Upper lobe of left lung (tissue), 4 donors: Measurements from ENCODE around the gene KDM2A.

Source experiments
- CTCF ChIP-seq, 6 experiments: fragments of 450-650 bp in 4 of 6; fragments of 200-600 bp in 2 of 6; sonication (generic) in 2 of 6; IDR thresholded peaks; one replicate each; pipeline ENCODE4 v1.5.1; 2016 to 2019; ENCODE audit warnings: antibody characterized with exemption in 6 of 6
- EP300 ChIP-seq, 4 donors: sonication (generic); formaldehyde crosslinking; IDR thresholded peaks; one replicate each; pipeline ENCODE4 v1.5.1; 2017; ENCODE audit warnings: antibody characterized with exemption in 4 of 4, control low read depth in 2 of 4
- POLR2A ChIP-seq, 4 donors: fragments of 450-650 bp; IDR thresholded peaks; one replicate each; pipeline ENCODE4 v1.5.1; 2016 to 2017; ENCODE audit warnings: antibody characterized with exemption in 4 of 4, mild to moderate bottlenecking in 2 of 4
- POLR2AphosphoS5 ChIP-seq, 2 donors: sonication (generic); formaldehyde crosslinking; IDR thresholded peaks; one replicate each; pipeline ENCODE4 v1.5.1; 2017; ENCODE audit warnings: antibody characterized with exemption in 2 of 2

- TF ChIP-seq CTCF (IDR thresholded peaks at IDR 0.05): no peak
- TF ChIP-seq EP300 (IDR thresholded peaks at IDR 0.05): no peak
- no peak for TF ChIP-seq POLR2A (IDR thresholded peaks at IDR 0.05)
- TF ChIP-seq POLR2AphosphoS5 (IDR thresholded peaks at IDR 0.05): no peak
Observed at GRCh38 chr11:67099831-67100324, 19.2 kb upstream of the KDM2A start.
